Limb (tissue), 2 donors: Measurements from ENCODE around the gene C15orf39.

Experiments
- DNase-seq, 2 donors: peaks; one replicate each; pipeline ENCODE4 v3.0.0-alpha.2; 2016; ENCODE audit errors: extremely low spot score in 2 of 2

The C15orf39 gene

DNA sequence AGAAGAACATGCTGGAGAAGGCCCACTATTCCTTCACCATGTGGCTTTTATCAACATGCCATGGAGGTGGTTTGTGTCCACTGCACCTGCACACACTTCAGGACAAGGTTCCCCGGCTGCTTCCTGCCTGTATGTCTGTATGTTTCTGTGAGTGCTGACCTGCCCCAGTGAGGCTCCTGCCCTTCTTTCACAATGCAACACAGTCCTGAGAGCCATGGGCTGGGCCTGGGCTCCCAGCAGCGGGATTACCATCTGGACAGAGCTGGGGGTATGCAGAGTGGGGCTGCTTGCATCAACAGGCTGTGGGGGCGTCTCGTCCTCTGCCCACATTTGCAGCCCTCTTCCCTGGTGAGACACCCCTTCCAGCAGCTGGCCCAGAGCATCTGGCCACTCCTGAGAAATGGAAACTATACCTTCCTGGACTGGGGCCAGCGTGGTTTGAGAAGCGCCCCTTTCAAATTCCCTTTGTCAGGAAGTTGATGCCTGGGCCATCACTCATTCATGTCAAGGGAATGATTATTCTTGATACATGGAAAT, 29.3 kb upstream of the C15orf39 start:
- no peak for DNase-seq

DNA sequence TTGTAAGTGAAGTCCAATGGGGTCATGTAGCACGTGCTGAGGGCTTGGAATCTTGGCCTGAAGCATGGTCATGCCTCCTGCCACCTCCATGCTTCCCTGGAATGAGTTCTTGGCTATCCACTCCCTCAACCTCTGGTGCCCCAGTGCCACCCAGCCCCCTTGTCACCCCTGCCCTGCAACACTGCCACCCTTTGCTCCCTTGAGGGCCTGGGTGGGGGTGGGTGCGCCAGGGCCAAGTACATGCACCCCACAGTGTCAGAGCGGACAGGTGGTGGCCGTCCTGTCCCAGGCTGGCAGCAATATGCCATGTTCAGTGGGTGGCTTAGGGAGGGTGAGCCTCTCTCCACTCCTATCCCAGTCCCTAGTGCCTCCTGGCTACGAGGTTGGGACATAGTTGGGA, 27.6 kb upstream of the C15orf39 start:
- DNase-seq = no peak

DNA sequence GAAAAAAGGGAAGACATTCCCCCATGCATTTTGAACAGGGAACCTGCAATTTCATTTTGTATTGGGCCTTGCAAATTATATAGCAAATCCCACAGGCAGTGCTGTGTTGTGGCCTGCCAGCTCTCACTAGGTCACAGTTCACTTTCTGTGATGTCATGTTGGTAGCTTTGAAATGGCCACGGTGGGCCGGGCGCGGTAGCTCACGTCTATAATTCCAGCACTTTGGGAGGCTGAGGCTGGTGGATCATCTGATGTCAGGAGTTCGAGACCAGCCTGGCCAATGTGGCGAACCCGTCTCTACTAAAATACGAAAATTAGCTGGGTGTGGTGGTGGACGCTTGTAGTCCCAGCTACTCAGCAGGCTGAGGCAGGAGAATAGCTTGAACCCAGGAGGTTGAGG, 27.0 kb upstream of the C15orf39 start:
- DNase-seq = no peak

DNA sequence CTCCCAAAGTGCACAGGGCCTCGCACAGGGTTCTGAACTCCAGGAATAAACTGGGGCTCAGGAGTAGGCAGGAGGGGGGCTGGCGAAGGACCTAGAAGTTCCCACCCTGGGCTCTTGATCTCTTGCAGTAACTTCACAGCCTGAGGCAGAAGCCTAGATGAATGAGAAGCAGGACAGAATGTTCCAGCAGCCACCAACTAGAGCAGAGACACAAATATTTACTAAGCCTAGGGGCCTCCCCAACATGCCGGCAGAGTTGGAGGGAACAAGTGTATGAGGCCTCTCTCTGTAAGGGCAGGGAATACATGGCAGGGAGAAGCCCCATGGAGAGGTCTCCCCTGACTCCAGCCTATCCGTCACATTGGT, 25.3 kb upstream of the C15orf39 start:
- no peak for DNase-seq

DNA sequence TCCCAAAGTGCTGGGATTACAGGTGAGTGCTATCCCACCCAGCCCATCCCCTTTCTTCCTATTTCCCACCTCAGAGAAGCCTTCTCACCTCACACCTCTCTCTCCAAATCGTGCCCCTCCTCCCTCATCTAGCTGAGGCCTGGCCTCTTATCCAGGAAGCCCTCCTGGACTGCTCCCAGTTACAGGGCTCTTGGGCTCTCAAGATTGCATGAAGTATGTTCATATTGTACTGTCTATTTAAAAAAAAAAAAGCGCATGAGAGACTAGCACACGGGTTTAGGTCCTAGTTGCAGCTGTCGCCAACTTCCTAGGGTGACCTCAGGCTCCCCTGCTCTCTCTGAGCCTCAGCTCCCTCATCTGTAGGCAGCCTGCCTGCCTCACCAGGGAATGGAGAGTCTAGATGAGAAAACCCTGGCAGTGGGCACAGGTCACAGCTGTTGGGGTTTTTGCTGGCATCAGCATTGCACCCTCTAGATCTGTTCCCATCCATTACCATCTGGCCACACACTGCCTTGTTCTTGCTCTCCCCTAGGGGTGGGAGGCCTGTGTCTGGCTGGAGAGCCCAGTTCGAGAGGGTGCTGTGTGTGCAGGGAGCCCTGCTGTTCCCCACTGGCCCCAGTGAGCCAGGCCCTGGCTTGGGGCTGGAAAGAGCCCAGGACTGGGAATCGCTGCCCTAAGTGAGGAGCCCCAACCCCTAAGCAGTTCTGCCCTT, 24.2 kb upstream of the C15orf39 start:
- DNase-seq = no peak

DNA sequence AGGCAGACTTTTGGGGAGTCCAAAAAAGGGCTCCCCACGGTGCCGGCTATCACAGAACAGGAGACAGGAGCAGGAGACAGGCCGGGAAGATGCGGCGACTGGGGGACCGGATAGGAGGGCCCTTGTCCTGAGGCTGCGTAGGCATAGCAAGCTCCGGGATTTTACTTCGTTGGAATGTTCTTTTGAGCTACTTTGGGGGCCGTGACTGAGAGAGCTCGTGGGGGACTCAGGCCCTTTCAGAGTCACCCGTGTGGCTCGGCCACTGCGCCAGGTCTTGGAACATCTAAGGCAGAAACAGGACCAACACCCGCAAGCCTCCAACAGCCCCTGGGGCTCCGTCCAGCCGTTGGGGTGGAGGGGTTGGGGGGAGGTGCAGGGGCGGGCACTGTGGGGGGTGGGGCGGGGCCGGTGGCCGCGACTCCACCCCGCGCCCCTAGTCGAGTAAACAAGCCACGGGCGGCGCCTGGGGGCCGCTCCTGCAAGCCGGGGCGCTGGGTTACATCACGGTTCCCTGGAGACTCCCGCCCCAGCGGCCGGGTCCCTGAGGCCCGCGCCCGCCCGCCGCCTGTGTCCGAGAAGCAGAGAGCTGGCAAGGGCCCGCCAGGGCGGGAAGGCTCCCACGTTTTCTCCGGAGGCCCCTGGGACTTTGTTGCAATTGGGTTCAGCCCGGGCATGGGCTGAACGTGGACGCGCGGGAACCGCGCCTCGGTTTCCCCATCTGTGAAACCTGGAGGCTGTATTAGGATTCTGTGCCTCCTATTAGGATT, 23.3 kb upstream of the C15orf39 start:
- peak in 1 of 2 donors; percentile 55 for DNase-seq

DNA sequence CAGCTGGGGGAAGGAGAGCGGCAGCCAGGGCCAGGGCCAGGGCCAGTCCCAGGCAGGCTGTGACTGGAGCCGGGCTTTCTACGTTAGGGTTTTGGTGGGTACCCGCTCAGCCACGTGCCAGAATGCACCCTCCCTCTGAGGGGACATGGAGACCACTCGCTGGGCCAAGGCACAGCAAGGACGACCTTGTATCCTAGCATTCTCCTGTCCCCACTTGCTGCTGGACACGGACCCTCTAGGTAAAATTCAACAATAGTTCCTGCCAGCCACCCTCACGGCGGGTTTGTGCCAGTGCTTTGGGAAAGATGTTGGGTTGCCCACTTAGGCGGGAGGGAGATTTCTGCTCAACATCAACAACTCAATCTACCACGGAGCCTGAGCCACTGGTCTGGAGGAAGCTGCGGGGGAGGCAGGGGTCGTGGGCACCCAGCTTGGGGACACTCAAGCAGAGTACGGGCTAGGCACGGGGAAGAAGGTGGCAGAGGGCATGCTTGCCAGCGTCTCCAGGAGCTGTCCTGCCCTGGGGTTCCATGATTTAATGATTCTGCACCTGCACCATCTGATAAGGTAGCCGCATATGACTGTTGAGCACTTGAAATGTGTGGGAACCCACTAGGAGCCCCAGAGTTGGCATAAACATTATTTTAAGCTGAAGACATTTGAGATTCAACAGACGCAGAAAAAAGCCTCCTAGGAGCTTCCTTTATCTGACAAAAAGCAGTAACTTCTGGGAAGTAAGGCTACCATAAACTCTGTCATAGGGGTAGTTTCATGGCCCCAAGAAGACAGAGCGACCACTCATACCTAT, 22.5 kb upstream of the C15orf39 start:
- DNase-seq = no peak

DNA sequence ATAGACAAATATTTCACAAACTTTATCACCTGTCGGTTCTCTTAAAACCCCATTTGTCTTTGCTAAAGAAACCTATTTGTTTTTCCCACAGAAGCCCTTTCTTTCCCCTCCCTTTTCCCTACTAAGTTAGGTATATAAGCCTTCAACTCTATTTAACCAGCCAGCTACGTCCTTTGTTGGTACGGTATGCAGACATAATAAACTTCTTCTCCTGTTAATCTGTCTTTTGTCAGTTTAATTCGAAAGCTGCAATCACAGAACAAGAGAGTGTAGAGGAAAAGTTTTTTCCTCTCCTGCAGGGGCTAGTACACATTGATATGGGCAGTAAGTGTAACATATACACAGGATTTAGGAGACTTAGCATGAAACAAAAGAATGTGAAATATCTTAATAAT, 21.9 kb upstream of the C15orf39 start:
- no peak for DNase-seq

DNA sequence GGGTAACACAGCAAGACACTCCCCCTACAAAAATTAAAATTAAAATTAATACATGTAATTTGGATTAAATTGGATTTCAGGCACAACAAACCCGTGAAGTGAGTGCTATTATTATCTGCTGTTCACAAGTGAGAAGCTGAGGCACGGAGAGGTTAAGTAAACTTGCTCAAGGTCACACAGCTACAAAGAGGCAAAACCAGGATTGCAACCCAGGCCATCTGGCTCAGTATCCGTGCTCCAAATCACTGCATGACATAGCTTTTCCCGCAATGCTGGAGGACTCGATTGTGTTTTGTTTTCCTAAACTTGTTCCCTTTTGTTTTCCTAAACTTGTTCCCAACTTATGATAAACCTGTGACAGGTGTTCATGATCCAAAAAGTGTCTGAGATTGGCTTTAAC, 19.9 kb upstream of the C15orf39 start:
- no peak for DNase-seq

DNA sequence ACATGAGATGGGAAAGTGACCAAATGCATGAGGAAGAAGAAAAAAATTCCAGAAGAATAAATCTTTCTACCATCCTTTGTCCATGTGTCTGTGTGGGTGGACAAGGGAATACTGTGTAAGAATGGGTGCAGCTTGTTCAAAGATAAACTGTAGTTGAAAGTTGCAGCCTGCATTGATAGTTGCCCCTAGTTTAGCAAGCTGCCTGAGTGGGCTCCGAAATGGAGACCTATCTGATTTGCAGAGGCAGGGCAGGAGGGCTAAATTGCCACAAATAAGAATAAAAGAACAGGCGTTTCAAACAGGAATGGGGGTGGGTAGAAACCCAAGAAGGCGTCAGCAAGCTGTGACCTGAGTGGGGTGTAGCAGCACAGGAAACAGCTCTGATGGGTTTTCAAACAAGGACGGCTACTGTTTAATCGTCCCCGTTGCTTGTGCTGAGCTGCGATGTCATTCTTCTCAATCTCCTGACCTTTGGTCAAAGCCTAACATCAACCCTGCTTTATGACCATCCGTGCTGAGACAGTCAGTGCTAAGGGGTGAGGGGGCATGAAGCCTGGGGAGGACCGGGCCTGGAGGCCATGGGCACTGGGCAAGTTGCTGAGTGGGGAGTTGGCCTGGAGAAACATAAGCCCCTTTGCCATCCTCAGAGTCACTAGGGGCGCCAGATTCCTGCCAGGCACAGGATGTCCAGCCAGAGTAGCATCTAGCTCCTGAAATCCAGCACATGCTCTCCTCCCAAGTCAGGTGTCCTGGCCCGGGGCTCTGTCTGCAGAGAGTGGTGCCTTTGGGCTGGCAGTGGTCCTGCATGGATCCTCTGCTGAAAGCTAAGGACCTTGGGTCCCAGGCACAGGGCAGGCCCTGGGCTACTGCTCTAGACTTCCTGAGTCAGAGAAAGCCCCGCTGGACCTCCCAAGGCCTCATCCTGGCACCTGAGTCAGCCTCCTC, 19.2 kb upstream of the C15orf39 start:
- no peak for DNase-seq

DNA sequence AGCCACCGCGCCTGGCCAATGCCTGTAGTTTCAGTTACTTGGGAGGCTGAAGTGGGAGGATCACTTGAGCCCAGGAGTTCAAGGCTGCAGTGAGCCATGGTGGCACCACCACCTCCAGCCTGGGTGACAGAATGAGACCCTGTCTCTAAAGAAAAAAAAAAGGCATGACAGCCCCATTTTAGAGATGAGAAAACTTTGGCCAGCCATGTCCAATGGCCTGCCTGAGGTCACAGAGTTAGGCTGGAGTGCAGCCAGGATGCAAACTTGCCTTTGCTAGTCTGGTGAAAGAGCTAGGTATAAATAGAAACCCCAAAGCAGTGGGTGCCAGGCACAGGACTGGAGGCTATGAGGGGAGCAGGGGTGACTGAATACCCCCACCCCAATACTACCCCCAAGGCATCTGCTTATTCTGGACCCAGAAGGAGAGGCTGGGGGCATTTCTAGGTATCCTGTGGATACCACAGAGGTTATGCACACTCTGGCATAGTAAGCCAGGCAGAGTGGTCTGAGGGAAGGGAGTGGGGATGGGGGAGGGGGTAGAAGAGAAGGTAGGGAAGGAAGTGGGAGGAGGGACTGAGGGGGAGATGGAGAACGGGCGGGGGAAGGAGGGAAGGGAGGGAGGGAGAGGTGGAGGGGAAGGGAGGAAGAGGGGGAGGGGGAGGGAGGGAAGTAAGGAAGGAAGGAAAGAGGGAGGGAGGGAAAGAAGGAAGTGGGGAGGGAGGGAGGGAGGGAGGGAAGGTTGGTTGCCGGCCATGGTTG, 16.2 kb upstream of the C15orf39 start:
- no peak for DNase-seq

DNA sequence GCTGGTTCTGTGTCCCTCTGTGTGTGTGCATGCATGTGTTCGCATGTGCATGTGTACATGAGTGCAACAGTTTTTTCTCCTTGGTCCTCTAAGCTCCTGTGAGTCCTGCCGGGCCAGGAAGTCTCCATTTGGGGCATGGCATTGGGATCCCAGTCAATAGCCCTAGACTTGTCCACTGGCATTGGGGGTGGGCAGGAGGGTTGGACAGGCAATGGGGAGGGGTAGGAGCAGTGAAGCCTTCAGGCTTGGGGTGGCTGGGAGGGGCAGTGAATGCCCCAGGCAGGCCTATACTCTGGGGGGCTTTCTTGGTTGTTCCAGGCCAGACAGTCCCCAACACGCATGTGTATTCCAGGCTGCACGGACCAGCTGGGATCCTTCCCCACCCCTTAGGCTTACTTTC, 15.6 kb upstream of the C15orf39 start:
- DNase-seq = no peak

DNA sequence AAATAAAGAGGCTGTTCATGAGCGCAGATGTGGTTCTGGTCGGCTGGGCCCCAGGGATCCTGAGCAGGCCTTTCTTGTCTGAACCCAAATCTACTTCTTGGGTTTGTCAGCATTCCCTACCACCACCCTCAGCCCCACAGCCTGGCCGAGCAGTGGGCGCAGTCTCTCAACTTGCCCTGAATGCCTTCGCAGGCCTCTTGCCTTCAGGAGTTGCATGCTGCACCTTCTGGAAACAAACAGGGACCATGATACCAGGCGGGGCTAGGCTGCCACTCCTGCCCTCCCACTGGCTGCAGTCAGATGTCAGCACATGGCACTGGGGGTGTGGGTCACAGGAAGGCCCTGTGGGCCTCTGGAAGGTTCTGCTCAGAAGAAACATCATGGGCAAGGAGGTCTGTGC, 13.2 kb upstream of the C15orf39 start:
- no peak for DNase-seq

DNA sequence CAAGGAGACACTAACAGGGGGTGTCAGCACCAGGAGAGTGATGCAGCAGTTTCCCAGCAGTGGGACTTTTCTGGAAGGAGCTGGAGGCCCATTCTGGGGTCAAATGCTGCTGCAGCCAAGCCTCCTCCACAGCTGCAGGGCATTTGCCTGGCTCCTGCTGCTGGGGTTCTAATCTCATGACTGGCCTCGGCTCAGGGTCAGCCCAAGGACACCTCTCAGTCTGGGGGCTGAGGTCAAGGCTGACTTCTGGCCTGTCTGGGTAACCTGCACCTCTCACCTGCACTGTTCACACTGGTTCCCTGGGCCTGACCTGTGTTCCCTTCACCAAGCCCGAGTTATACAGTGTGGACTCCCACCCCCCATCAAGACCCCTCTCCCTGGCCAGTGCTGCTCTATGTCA, 10.4 kb upstream of the C15orf39 start:
- no peak for DNase-seq

DNA sequence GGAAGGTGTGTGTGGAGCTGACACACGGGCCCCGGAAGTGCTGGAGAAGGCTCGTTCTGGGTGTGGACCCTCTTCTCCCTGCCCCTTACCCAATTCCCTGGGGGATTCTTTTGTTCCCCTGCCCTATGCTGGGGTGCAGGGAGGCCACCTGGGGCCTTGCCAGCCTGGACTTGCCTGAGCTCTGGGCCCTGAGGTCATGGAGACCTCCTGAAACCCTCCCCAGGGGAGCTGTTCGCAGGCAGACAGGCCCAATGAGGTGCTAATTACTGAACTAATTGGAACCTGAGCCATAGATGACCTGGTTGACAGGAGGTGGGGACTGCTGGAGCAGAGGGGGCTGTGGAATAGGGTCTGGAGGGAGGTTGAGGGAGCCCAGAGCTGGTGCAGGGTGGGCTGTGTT, 9.4 kb upstream of the C15orf39 start:
- no peak for DNase-seq

DNA sequence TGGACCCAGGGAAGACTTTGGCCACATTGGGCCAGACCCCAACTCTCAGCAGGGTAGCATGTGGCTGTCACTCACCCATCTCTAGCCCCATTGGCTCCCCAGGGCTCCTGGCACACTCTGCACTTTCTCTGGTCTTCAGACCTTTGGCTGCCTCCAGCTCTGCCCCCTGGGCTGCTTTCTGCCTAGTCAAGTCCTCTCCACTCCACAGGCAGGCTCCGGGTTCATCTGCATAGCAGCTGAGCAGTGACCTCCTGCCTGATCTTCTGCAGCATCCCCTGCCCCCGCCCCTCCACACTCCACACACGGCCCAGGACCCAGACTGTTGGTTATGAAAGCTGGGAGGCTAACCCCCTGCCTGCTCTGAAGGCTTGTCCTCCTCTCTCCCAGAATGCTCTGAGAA, 8.4 kb upstream of the C15orf39 start:
- DNase-seq = no peak

DNA sequence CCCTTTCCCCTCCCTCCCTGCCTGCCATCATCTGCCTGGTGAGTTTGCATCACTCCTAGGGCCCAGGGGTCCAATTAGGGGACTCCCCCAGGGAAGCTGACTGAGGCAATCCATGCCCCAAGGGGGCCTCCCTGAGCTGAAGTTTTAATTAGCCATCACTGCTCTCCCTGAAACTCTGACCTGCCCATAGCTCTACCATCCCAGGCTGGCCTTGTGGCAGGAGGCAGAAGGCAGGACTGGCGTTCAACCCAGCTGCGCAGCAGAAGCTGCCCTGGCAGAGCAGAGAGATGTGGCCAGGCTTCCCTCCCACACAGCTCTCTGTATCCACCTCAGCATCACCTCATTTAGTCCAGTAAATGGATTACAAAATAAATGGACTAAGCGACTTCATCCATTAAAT, 7.7 kb upstream of the C15orf39 start:
- no peak for DNase-seq

DNA sequence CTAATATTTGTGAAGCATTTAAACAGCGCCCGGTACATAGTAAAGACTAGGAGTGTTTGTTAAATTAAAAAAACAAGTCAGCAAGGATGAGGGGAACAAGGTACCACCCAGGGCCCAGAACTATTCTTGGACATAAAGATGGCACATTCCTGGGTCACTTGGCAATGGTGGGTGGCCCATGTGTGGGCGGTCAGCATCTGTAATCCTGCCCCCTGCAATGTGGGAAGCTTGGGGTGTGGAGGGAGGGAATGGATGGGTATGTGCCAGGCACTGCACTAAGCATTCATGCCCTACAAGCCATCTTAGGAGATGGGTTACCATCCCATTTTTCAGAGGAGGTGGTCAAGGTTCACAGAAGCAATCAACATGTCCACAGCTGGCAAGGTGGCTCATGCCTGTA, 7.3 kb upstream of the C15orf39 start:
- DNase-seq = no peak

DNA sequence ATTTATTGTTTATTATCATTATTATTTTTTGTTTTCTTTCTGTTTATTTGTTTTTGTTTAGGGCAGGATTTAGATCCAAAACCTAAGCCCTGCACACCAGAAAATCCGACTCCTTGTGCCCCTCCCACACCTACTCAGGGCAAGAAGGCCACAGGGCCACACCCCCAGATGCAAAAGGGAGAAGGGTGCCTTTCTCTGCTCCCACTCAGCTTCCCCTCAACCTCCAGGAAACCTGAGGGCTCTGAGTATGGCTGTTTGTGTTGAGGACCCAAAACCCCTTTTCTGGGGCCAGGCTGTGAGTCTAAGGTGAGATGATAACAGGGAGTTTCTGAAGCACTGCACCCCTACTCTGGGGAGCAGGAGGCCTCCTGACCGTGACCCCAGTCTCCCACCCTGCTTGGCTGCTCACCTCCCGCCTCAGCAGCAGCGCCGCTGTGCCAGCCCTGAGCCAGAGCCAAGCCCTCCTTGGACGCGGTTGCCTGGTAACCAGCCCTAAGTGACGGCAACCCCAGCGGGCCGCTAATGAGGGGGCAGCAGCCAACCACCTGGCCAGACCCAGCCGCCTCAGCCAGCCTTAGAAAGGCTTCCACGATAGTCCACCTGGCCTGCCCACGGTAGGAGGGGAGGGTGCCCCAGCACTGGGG, 6.4 kb upstream of the C15orf39 start:
- peak; percentile 30 to 79 for DNase-seq

DNA sequence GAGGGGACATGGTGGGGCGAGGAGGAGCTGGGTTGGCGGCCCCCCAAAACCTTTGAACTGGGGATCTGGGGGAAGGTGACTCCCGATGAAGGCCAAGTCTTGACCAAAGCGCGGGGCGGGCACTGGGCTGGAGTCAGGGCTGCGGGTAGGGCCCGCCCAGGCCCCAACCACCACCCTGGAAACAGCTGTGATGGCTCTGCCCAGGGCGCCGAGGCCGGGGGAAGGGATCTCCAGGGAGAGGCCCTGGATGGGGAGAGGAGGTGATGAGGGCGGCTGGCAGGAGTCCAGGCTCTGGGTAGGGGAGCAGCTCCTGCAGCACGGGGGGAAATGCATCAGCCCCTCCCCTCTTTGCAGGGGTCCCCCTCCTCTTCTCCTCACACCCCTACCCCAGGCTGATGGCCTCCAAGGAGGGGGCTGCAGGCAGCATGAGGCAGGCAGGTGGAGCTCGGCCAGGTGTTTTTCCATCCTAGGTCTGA, 5.9 kb upstream of the C15orf39 start:
- DNase-seq = peak in 1 of 2 donors; percentile 63
